Bronchus fibroblast of lung (primary cell): Measurements from ENCODE around the gene FAM163B. TPM values are rescaled to one million over a fixed set of nuclear protein-coding genes. Genes with fewer than 3 reads are reported as not detected.

Experiments used
- total RNA-seq: library from RNA; depleted of rRNA; stranded (reverse); fragments of >200 nt; gene quantifications from 2 replicates; pipeline ENCODE4 v1.2.3, GENCODE V29; 2015

Gene FAM163B
- total RNA-seq = not detected in 2 replicates

GRCh38 chr9:133609311-133610098 lies at the start of gene FAM163B:
Gene FAM163B, minus strand, starts transcription at chr9:133609389. Its CDS starts 29,166 bp downstream, at chr9:133580223.

DNA sequence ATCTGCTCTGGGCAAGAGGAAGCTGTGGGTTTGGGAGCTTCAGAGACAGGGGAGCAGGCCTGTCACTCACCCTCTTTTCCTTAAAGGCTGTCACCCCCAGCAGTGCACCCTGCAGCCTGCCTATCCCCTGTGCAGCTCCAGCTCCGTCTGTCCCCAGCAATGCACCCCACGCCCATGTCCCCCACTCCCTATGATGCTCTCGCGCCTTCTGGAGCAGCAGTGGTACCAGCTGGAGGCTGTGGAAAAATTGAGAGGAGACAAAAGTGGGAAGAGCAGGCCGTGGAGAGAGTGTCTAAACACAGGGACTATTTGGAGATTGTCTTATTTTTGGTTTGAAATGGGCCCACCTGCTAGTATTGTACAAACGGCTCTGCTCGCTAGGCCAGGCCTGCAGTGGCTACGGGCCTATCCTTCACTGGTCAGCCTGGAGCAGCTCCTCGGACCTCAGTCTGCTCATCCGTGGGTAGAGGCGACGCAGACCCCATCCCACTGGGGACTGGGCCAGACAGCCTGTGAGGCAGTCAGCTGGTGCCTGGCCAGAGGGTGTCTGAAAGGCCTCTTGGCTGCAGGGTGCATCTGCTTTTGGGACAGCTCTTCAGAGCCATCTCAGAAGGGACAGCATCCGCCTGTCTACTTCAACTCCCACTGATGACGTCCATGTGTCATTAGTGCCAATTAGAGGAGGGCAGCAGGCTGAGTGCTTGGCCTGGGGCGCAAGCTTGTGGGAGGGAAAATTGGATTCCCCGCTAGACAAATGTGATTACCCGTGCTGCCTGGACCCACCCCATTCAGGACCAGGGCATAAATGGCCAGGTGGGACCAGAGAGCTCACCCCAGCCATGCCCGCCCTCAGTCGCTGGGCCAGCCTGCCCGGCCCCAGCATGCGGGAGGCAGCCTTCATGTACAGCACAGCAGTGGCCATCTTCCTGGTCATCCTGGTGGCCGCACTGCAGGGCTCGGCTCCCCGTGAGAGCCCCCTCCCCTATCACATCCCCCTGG lies 26.6 kb upstream of the FAM163B start, which contains the start of gene DBH:
TSS of gene DBH (plus strand) at position 831 of the 999 bp plus-strand sequence. CDS start at position 840, 9 bp downstream.

GRCh38 chr9:133534346-133535291 lies 74.6 kb downstream of the FAM163B start, which contains the start of gene ADAMTSL2:
Gene ADAMTSL2, plus strand, starts transcription at chr9:133534704. Its CDS starts 2,009 bp downstream, at chr9:133536713.

Other genes starting within 250 kb of the FAM163B start
- 326 and 332 TPM in 2 replicates for gene SURF4, start 233.3 kb downstream of the FAM163B start, total RNA-seq
- gene STKLD1, start 233.0 kb downstream of the FAM163B start, total RNA-seq = not detected in 2 replicates
- 14.8 and 16.2 TPM in 2 replicates for gene REXO4, start 191.4 kb downstream of the FAM163B start, total RNA-seq
- 0.89 and 1.2 TPM in 2 replicates for gene ADAMTS13, start 187.0 kb downstream of the FAM163B start, total RNA-seq
- 3.4 and 3.5 TPM in 2 replicates for gene CACFD1, start 149.4 kb downstream of the FAM163B start, total RNA-seq
- 20.0 and 21.0 TPM in 2 replicates for gene SLC2A6, start 130.3 kb downstream of the FAM163B start, total RNA-seq
- not detected in 2 replicates for gene MYMK, start 84.4 kb downstream of the FAM163B start, total RNA-seq
- gene ADAMTSL2, start 74.7 kb downstream of the FAM163B start, total RNA-seq = not detected in 2 replicates
- gene DBH, start 27.0 kb upstream of the FAM163B start, total RNA-seq = not detected in 2 replicates
- gene SARDH, start 129.0 kb upstream of the FAM163B start, total RNA-seq = 6.2 and 6.7 TPM in 2 replicates